Astrocyte (in vitro differentiated cells and primary cell): ENCODE data around the gene NUMB.

ENCODE experiments used
- EZH2 ChIP-seq: IDR thresholded peaks from 2 replicates; pipeline ENCODE4 v1.6.1; 2012; ENCODE audit warnings: mild to moderate bottlenecking, low read length, inconsistent platforms; ENCODE audit not compliant: insufficient read depth
- TF ChIP-seq, protein P1 (sequence below): IDR thresholded peaks from 2 replicates; pipeline ENCODE4 v1.5.1; 2011; ENCODE audit warnings: low read depth, mild to moderate bottlenecking, inconsistent platforms, low read length, moderate library complexity; ENCODE audit not compliant: insufficient read depth

DNA sequence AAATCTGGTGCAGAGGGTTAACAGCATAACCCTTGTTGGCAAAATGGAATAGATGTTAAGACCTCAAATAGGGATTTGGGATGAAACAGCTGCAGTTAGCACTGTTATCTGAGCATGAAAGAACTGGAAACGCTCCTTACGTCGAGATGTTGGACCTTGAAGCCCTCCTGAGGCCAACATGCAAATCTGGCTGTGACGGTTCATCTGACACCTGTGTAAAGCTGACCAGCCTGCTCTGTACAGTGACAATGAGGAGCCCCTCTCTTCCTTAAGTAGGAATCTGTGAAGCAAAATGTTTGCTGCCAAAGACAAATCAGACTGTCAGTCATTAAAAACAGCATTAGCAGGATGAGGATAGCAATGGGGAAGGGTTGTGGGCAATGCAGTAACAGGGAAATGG lies 184.5 kb downstream of the NUMB start:
- TF ChIP-seq, protein P1, sequence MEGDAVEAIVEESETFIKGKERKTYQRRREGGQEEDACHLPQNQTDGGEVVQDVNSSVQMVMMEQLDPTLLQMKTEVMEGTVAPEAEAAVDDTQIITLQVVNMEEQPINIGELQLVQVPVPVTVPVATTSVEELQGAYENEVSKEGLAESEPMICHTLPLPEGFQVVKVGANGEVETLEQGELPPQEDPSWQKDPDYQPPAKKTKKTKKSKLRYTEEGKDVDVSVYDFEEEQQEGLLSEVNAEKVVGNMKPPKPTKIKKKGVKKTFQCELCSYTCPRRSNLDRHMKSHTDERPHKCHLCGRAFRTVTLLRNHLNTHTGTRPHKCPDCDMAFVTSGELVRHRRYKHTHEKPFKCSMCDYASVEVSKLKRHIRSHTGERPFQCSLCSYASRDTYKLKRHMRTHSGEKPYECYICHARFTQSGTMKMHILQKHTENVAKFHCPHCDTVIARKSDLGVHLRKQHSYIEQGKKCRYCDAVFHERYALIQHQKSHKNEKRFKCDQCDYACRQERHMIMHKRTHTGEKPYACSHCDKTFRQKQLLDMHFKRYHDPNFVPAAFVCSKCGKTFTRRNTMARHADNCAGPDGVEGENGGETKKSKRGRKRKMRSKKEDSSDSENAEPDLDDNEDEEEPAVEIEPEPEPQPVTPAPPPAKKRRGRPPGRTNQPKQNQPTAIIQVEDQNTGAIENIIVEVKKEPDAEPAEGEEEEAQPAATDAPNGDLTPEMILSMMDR = no peak
- no peak for TF ChIP-seq EZH2
